Adipose tissue (tissue), 3 donors: ENCODE data around the gene THSD4. TPM values are rescaled to one million over a fixed set of nuclear protein-coding genes. Genes with fewer than 3 reads are reported as not detected.

ENCODE experiments used
- H3K27ac ChIP-seq: one replicate; pipeline ENCODE4 v1.5.1; 2013; ENCODE audit warnings: low read depth, low read length
- WGBS, 3 donors: extraction: QIAGEN DNeasy Blood & Tissue Kit; methylation state at CpG; one replicate each; pipeline ENCODE4 v1.1.7; 2013; 5-methylcytosine and 5-hydroxymethylcytosine counted together
- polyA plus RNA-seq, 3 donors: library from polyadenylated mRNA; stranded (reverse); fragments of 200-250 nt; gene quantifications; one replicate each; pipeline ENCODE4 v1.2.3, GENCODE V29; 2013
- donor health status: healthy with polysubstance abuse.
- donor health status: Bipolar disorder and iron deficiency.
- donor health status: healthy.

The THSD4 gene
- polyA plus RNA-seq, 3 donors: 1.6 to 3.1 (median 2.4) TPM

- 48 to 66% (median 59%) methylated on average over 11 of the region's 11 CpGs for WGBS, 3 donors
- no peak overlapping the region for H3K27ac ChIP-seq
Measured at GRCh38 chr15:71093054-71094024, 21.9 kb upstream of the THSD4 start.

GRCh38 chr15:71094137-71094536, 21.1 kb upstream of the THSD4 start:
- no peak overlapping the region for H3K27ac ChIP-seq
- 76 to 96% (median 92%) methylated on average over 2 of the region's 2 CpGs for WGBS, 3 donors

- 55 to 58% (median 56%) methylated on average over 3 of the region's 3 CpGs for WGBS, 3 donors
- H3K27ac ChIP-seq: no peak overlapping the region
Measured at GRCh38 chr15:71096676-71097075, 18.6 kb upstream of the THSD4 start.

- WGBS, 3 donors: 92 to 95% (median 95%) methylated on average over 4 of the region's 4 CpGs
- H3K27ac ChIP-seq: no peak overlapping the region
Measured at GRCh38 chr15:71097890-71098289, 17.4 kb upstream of the THSD4 start.

GRCh38 chr15:71098920-71099319, 16.4 kb upstream of the THSD4 start:
- H3K27ac ChIP-seq: no peak overlapping the region
- WGBS, 3 donors: 58 to 91% (median 85%) methylated on average over 1 of the region's 1 CpG

- 44 to 83% (median 64%) methylated on average over 2 of the region's 2 CpGs for WGBS, 3 donors
- no peak overlapping the region for H3K27ac ChIP-seq
Measured at GRCh38 chr15:71103102-71103676, 12.1 kb upstream of the THSD4 start.

- WGBS, 3 donors: 74 to 94% (median 91%) methylated on average over 7 of the region's 7 CpGs
- H3K27ac ChIP-seq: no peak overlapping the region
Measured at GRCh38 chr15:71104636-71105035, 10.6 kb upstream of the THSD4 start.

GRCh38 chr15:71105444-71105843, 9.8 kb upstream of the THSD4 start:
- WGBS, 3 donors: 77 to 85% (median 85%) methylated on average over 2 of the region's 2 CpGs
- H3K27ac ChIP-seq: no peak overlapping the region

GRCh38 chr15:71106802-71107500, 8.3 kb upstream of the THSD4 start:
- H3K27ac ChIP-seq: no peak overlapping the region
- 75 to 81% (median 80%) methylated on average over 4 of the region's 4 CpGs for WGBS, 3 donors

GRCh38 chr15:71107501-71107815, 7.8 kb upstream of the THSD4 start:
- 89 to 97% (median 91%) methylated on average over 4 of the region's 4 CpGs for WGBS, 3 donors
- no peak overlapping the region for H3K27ac ChIP-seq

GRCh38 chr15:71109130-71109529, 6.1 kb upstream of the THSD4 start:
- no peak overlapping the region for H3K27ac ChIP-seq
- WGBS, 3 donors: 53 to 64% (median 55%) methylated on average over 4 of the region's 4 CpGs

GRCh38 chr15:71109905-71110304, 5.4 kb upstream of the THSD4 start:
- 51 to 66% (median 55%) methylated on average over 3 of the region's 3 CpGs for WGBS, 3 donors
- no peak overlapping the region for H3K27ac ChIP-seq

GRCh38 chr15:71110405-71111180, 4.7 kb upstream of the THSD4 start:
- 83 to 92% (median 89%) methylated on average over 13 of the region's 13 CpGs for WGBS, 3 donors
- H3K27ac ChIP-seq: no peak overlapping the region

- no peak overlapping the region for H3K27ac ChIP-seq
- WGBS, 3 donors: 69 to 83% (median 81%) methylated on average over 1 of the region's 1 CpG
Measured at GRCh38 chr15:71111181-71111565, 4.1 kb upstream of the THSD4 start.

GRCh38 chr15:71111950-71112349, 3.3 kb upstream of the THSD4 start:
- no peak overlapping the region for H3K27ac ChIP-seq
- WGBS, 3 donors: 49 to 65% (median 57%) methylated on average over 4 of the region's 4 CpGs

- WGBS, 3 donors: 87 to 96% (median 89%) methylated on average over 2 of the region's 2 CpGs
- no peak overlapping the region for H3K27ac ChIP-seq
Measured at GRCh38 chr15:71112429-71112828, 2.8 kb upstream of the THSD4 start.

GRCh38 chr15:71114066-71114680, 1.1 kb upstream of the THSD4 start:
- H3K27ac ChIP-seq: no peak overlapping the region
- 65 to 81% (median 79%) methylated on average over 11 of the region's 11 CpGs for WGBS, 3 donors
